HepG2 (cell line): ENCODE measurements around the gene TNNI2. TPM values are rescaled to one million over a fixed set of nuclear protein-coding genes. Genes with fewer than 3 reads are reported as not detected.

Experiments used
- ATAC-seq: fragments of 200-7000 bp; cut with Tn5 transposase; 3 replicates; pipeline ENCODE4 v1.9.1; 2020; ENCODE audit warnings: mild to moderate bottlenecking, moderate library complexity
- BruUV-seq: library from RNA; stranded (reverse); fragments of 400-500 nt; replicated peaks from 2 replicates; lab custom pipeline; 2021; lab: Mats Ljungman, UMichigan
- CTCF ChIA-PET: fragments of 300-600 bp; formaldehyde crosslinking; extraction: SDS; loops from one replicate; lab custom pipeline; 2021; ENCODE audit warnings: low total read pairs, inconsistent platforms, low intra/inter-chr PET ratio; lab: Yijun Ruan, JAX
- POLR2A ChIA-PET: fragments of 350-600 bp; sonication (Branson Sonifier 250); formaldehyde crosslinking; loops from one replicate; lab custom pipeline; 2020; ENCODE audit warnings: antibody characterized with exemption, inconsistent platforms; lab: Yijun Ruan, JAX
- DNase-seq: peaks from one replicate; pipeline ENCODE4 v3.0.0-alpha.2; 2015; ENCODE audit warnings: low spot score
- FAIRE-seq: peaks from 3 replicates; lab custom pipeline; 2011; peaks lifted over from hg19 to GRCh38; lab: Jason Lieb, UNC
- H2AFZ ChIP-seq: one replicate; pipeline ENCODE4 v1.6.1; 2011; ENCODE audit warnings: low read length, inconsistent platforms
- H3K27ac ChIP-seq: fragments of 300-600 bp; 3 replicates; pipeline ENCODE4 v1.8.0; 2011; ENCODE audit warnings: mixed run types, mild to moderate bottlenecking, mixed read lengths, low read length, inconsistent platforms; ENCODE audit not compliant: insufficient read depth; ENCODE audit errors: extremely low read length
- H3K27me3 ChIP-seq, 2 experiments: fragments of 200-600 bp in 1 of 2; 2 replicates in 1 of 2; 3 replicates in 1 of 2; pipeline versions ENCODE4 v1.6.0 to v1.8.0; 2011; ENCODE audit warnings: low read length in 2 of 2, mild to moderate bottlenecking in 2 of 2, moderate library complexity in 2 of 2, inconsistent platforms in 1 of 2; ENCODE audit not compliant: insufficient read depth in 2 of 2, control insufficient read depth in 1 of 2
- H3K36me3 ChIP-seq, 2 experiments: fragments of 200-600 bp in 1 of 2; replicated peaks in 1 of 2; 2 replicates in 1 of 2; 3 replicates in 1 of 2; pipeline versions ENCODE4 v1.5.1 to v1.8.0; 2011; ENCODE audit warnings: low read length in 2 of 2, inconsistent platforms in 1 of 2; ENCODE audit not compliant: insufficient read depth in 2 of 2, control insufficient read depth in 1 of 2
- H3K4me1 ChIP-seq: 2 replicates; pipeline ENCODE4 v1.5.1; 2012; ENCODE audit warnings: low read length, inconsistent platforms; ENCODE audit not compliant: insufficient read depth
- H3K4me2 ChIP-seq: 2 replicates; pipeline ENCODE4 v1.6.0; 2011; ENCODE audit warnings: low read depth, low read length, inconsistent platforms
- H3K4me3 ChIP-seq, 3 experiments: fragments of 200-600 bp in 1 of 3; sonication (generic), shearing (Covaris generic) in 1 of 3; replicated peaks in 1 of 3; 2 replicates each; pipeline ENCODE4 v1.5.1; 2011 to 2016; ENCODE audit warnings: low read length in 3 of 3, inconsistent platforms in 2 of 3, low read depth in 2 of 3, mild to moderate bottlenecking in 2 of 3, control low read depth in 1 of 3, mixed read lengths in 1 of 3; ENCODE audit not compliant: insufficient read depth in 1 of 3
- H3K79me2 ChIP-seq: one replicate; pipeline ENCODE4 v1.6.1; 2011; ENCODE audit warnings: low read length, inconsistent platforms; ENCODE audit not compliant: insufficient read depth
- H3K9ac ChIP-seq: 2 replicates; pipeline ENCODE4 v1.6.0; 2011; ENCODE audit warnings: mild to moderate bottlenecking, low read depth, low read length, inconsistent platforms; ENCODE audit not compliant: insufficient read depth
- H3K9me3 ChIP-seq: 2 replicates; pipeline ENCODE4 v1.5.1; 2012; ENCODE audit warnings: mild to moderate bottlenecking, low read length
- H4K20me1 ChIP-seq: 2 replicates; pipeline ENCODE4 v1.6.0; 2011; ENCODE audit warnings: inconsistent platforms, mild to moderate bottlenecking, low read length, moderate library complexity; ENCODE audit not compliant: insufficient read depth
- CENPT ChIP-seq: sonication (generic); formaldehyde crosslinking; IDR thresholded peaks from 2 replicates; pipeline ENCODE4 v1.8.0; 2022; ENCODE audit warnings: low read depth, mild to moderate bottlenecking, moderate library complexity, missing genetic modification reagents
- DBP ChIP-seq: sonication (generic); formaldehyde crosslinking; IDR thresholded peaks from 2 replicates; pipeline ENCODE4 v1.4.0; 2020; ENCODE audit warnings: missing genetic modification reagents; ENCODE audit errors: not compliant biosample characterization
- E2F1 ChIP-seq: sonication (generic); formaldehyde crosslinking; IDR thresholded peaks from 2 replicates; pipeline ENCODE4 v1.5.0; 2020; ENCODE audit warnings: missing genetic modification reagents
- ELF1 ChIP-seq: sonication (generic); formaldehyde crosslinking; IDR thresholded peaks from 2 replicates; pipeline ENCODE4 v1.4.0; 2020; ENCODE audit warnings: missing genetic modification reagents
- ETV5 ChIP-seq: IDR thresholded peaks from 2 replicates; pipeline ENCODE4 v1.6.1; 2018; ENCODE audit warnings: missing biosample characterization, missing genetic modification reagents, inconsistent platforms, borderline replicate concordance
- HNRNPUL1 ChIP-seq: fragments of 200-400 bp; formaldehyde crosslinking; IDR thresholded peaks from 2 replicates; pipeline ENCODE4 v1.6.1; 2017; ENCODE audit warnings: low read depth, mild to moderate bottlenecking, low read length, moderate library complexity
- JARID2 ChIP-seq: sonication (generic); formaldehyde crosslinking; IDR thresholded peaks from 2 replicates; pipeline ENCODE4 v1.8.1; 2023; ENCODE audit warnings: missing genetic modification reagents, inconsistent platforms; ENCODE audit not compliant: insufficient replicate concordance
- LCORL ChIP-seq, 2 experiments: fragments of 450-650 bp in 1 of 2; sonication (generic) in 1 of 2; formaldehyde crosslinking in 1 of 2; IDR thresholded peaks; 2 replicates each; pipeline versions ENCODE4 v1.5.0 to v1.6.1; 2017 to 2020; ENCODE audit warnings: antibody characterized with exemption in 1 of 2, missing genetic modification reagents in 1 of 2
- TBX3 ChIP-seq: fragments of 450-650 bp; IDR thresholded peaks from 2 replicates; pipeline ENCODE4 v1.6.1; 2017; ENCODE audit warnings: antibody characterized with exemption, mild to moderate bottlenecking, inconsistent platforms, borderline replicate concordance
- THAP8 ChIP-seq: sonication (generic); formaldehyde crosslinking; IDR thresholded peaks from 2 replicates; pipeline ENCODE4 v1.5.1; 2020; ENCODE audit warnings: missing genetic modification reagents, mild to moderate bottlenecking, borderline replicate concordance
- ZKSCAN1 ChIP-seq: fragments of 150-350 bp; IDR thresholded peaks from 2 replicates; pipeline ENCODE4 v1.6.1; 2014; ENCODE audit warnings: low read length
- ZNF17 ChIP-seq: sonication (generic); formaldehyde crosslinking; IDR thresholded peaks from 2 replicates; pipeline ENCODE4 v1.5.0; 2020; ENCODE audit warnings: mild to moderate bottlenecking, missing genetic modification reagents
- ZNF430 ChIP-seq: sonication (generic); formaldehyde crosslinking; IDR thresholded peaks from 2 replicates; pipeline ENCODE4 v1.9.0; 2021; ENCODE audit warnings: mild to moderate bottlenecking, missing genetic modification reagents
- ZNF501 ChIP-seq: sonication (generic); formaldehyde crosslinking; IDR thresholded peaks from 2 replicates; pipeline ENCODE4 v1.5.1; 2020; ENCODE audit warnings: mild to moderate bottlenecking, moderate library complexity, missing genetic modification reagents
- ZNF549 ChIP-seq: sonication (generic); formaldehyde crosslinking; IDR thresholded peaks from 2 replicates; pipeline ENCODE4 v1.5.0; 2020; ENCODE audit warnings: missing genetic modification reagents
- ZNF562 ChIP-seq: sonication (generic); formaldehyde crosslinking; IDR thresholded peaks from 2 replicates; pipeline ENCODE4 v1.8.0; 2022; ENCODE audit warnings: missing genetic modification reagents, borderline replicate concordance
- ZNF710 ChIP-seq: sonication (generic); formaldehyde crosslinking; IDR thresholded peaks from 2 replicates; pipeline ENCODE4 v1.5.0; 2020; ENCODE audit warnings: mild to moderate bottlenecking, missing genetic modification reagents, borderline replicate concordance
- ZNF713 ChIP-seq: sonication (generic); formaldehyde crosslinking; IDR thresholded peaks from 2 replicates; pipeline ENCODE4 v1.4.0; 2020; ENCODE audit warnings: mild to moderate bottlenecking, missing genetic modification reagents
- ZNF788 ChIP-seq: sonication (generic); formaldehyde crosslinking; IDR thresholded peaks from 2 replicates; pipeline ENCODE4 v1.5.0; 2020; ENCODE audit warnings: mild to moderate bottlenecking, missing genetic modification reagents, borderline replicate concordance
- ZNF839 ChIP-seq: sonication (generic); formaldehyde crosslinking; IDR thresholded peaks from 2 replicates; pipeline ENCODE4 v1.4.0; 2020; ENCODE audit warnings: missing genetic modification reagents, mild to moderate bottlenecking, borderline replicate concordance
- WGBS: methylation state at CpG from one replicate; pipeline ENCODE4 v1.1.6; 2017; ENCODE audit warnings: low lambda C conversion rate; 5-methylcytosine and 5-hydroxymethylcytosine counted together
- in situ Hi-C: cut with HindIII; loops from 2 replicates; pipeline ENCODE4 v1.10.0; 2017; ENCODE audit warnings: low pct_unique_long_range_greater_than_20kb; ENCODE audit not compliant: extremely low pct_ligation_motif_present
- intact Hi-C: fragments of 100-400 bp; cut with micrococcal nuclease; formaldehyde crosslinking; loops from one replicate; pipeline ENCODE4 v1.10.0; 2022; ENCODE audit not compliant: unreplicated experiment
- polyA plus RNA-seq, 8 experiments: library from polyadenylated mRNA; depleted of rRNA in 3 of 8; stranded (reverse) in 7 of 8; unstranded in 1 of 8; fragments of >200 nt; fragmentation: Illumina TruSeq in 4 of 8; extraction: Trizol in 4 of 8; gene quantifications; 2 replicates each; pipeline versions ENCODE4 v1.2.1 to v1.2.3, GENCODE V29; 2011 to 2016; ENCODE audit warnings: low read depth in 4 of 8, missing spikeins in 1 of 8, mixed read lengths in 1 of 8; ENCODE audit not compliant: insufficient read depth in 1 of 8
- total RNA-seq, 5 experiments: library from RNA; depleted of rRNA; stranded (reverse); fragments of >200 nt; fragmentation: Illumina TruSeq; extraction: Trizol; gene quantifications; 2 replicates each; pipeline ENCODE4 v1.2.3, GENCODE V29; 2016; ENCODE audit warnings: low read depth in 1 of 5

The TNNI2 gene
- total and polyA plus RNA-seq, 2 of the 13 experiments (the other 11 are each of a cell fraction or from before 2014, with no cell fraction given) = 7.2 to 12.0 TPM

GRCh38 chr11:1825785-1826451, 12.9 kb upstream of the TNNI2 start:
- Histone ChIP-seq H3K27me3 (peaks cover 0 to 2% of the 10 kb centered on the region in 2 experiments; a peak in 3 of 5 replicates), H3K9ac (no peak overlapping the region), H3K4me2 (no peak overlapping the region), H3K9me3 (no peaks in the 10 kb centered on the region), H3K4me3 (no peak overlapping the region), H3K79me2 (no peaks in the 10 kb centered on the region), H3K36me3 (no peaks in the 10 kb centered on the region), H3K4me1 (peaks cover 64% of the 10 kb centered on the region), H3K27ac (no peak overlapping the region), H4K20me1 (no peaks in the 10 kb centered on the region), H2AFZ (no peak overlapping the region)
- intact Hi-C loops = no loop called here
- DNase-seq (no peak), FAIRE-seq (no peak), ATAC-seq (no peak)
- in situ Hi-C loops = no loop called here
- ChIA-PET CTCF (interaction anchor here (1.3 to 4.0 kb wide), 6 partner anchors 120 to 331 kb away, joined by 4 to 56 read pairs (median 10); no protein-coding TSS in a partner anchor), POLR2A (interaction anchor here (1.0 to 1.8 kb wide), 4 partner anchors 8 to 173 kb away, joined by 4 to 9 read pairs (median 6); no protein-coding TSS in a partner anchor)
- WGBS = 92% methylated on average over 5 of the region's 33 CpGs
- BruUV-seq = no TSS peak
- no peak for TF ChIP-seq TBX3
- no peak for TF ChIP-seq ETV5 (CRISPR knock-in tag)
- no peak for TF ChIP-seq LCORL (IDR thresholded peaks at IDR 0.05)
- TF ChIP-seq LCORL (CRISPR knock-in tag; IDR thresholded peaks at IDR 0.05) = no peak
- TF ChIP-seq THAP8 (CRISPR knock-in tag) = no peak
- no peak for TF ChIP-seq HNRNPUL1
- no peak; the same call in 1 of the 2 replicates for TF ChIP-seq ZNF788
- no peak for TF ChIP-seq ZNF501 (CRISPR knock-in tag)
- TF ChIP-seq E2F1 = no peak
- no peak for TF ChIP-seq JARID2
- no peak for TF ChIP-seq ELF1 (CRISPR knock-in tag)
- no peak for TF ChIP-seq ZNF17 (CRISPR knock-in tag)
- no peak for TF ChIP-seq ZNF839
- TF ChIP-seq ZKSCAN1 = peak; percentile 60; the same call in 1 of the 2 replicates
- no peak for TF ChIP-seq ZNF562 (CRISPR knock-in tag)
- TF ChIP-seq ZNF710 (CRISPR knock-in tag) = 0 out of 2 replicates have a peak, but pooled peaks have one; percentile 10
- TF ChIP-seq DBP = no peak
- no peak for TF ChIP-seq CENPT (CRISPR knock-in tag)
- TF ChIP-seq ZNF430 (CRISPR knock-in tag) = no peak
- no peak for TF ChIP-seq ZNF549 (CRISPR knock-in tag)
- TF ChIP-seq ZNF713 (CRISPR knock-in tag) = no peak
